OCI-LY7 (cell line): ENCODE data around the gene SRPRB. TPM values are rescaled to one million over a fixed set of nuclear protein-coding genes. Genes with fewer than 3 reads are reported as not detected.

Experiments
- BruUV-seq: library from RNA; stranded (reverse); fragments of 400-500 nt; replicated peaks from 2 replicates; lab custom pipeline; 2021; lab: Mats Ljungman, UMichigan
- CTCF ChIA-PET: fragments of 300-600 bp; sonication (Branson Sonifier 250); formaldehyde crosslinking; loops from one replicate; lab custom pipeline; 2022; ENCODE audit warnings: antibody characterized with exemption; ENCODE audit not compliant: unreplicated experiment; lab: Charles Lee
- POLR2A ChIA-PET: fragments of 300-600 bp; sonication (Branson Sonifier 250); formaldehyde crosslinking; loops from one replicate; lab custom pipeline; 2022; ENCODE audit warnings: antibody characterized with exemption; lab: Charles Lee
- DNase-seq: peaks from one replicate; pipeline ENCODE4 v3.0.0-alpha.2; 2015; ENCODE audit warnings: low spot score
- H2AFZ ChIP-seq: fragments of 200-600 bp; sonication (generic), shearing (Covaris generic); 2 replicates; pipeline ENCODE4 v1.6.1; 2014; ENCODE audit warnings: mild to moderate bottlenecking, antibody characterized with exemption, low read length, moderate library complexity
- H3K27ac ChIP-seq: fragments of 200-600 bp; sonication (generic); 2 replicates; pipeline ENCODE4 v1.5.1; 2014; ENCODE audit warnings: mixed run types, low read depth, mild to moderate bottlenecking, moderate library complexity, low read length, inconsistent platforms; ENCODE audit not compliant: poor library complexity, severe bottlenecking
- H3K36me3 ChIP-seq: fragments of 200-600 bp; sonication (generic); 2 replicates; pipeline ENCODE4 v1.6.1; 2014; ENCODE audit warnings: mild to moderate bottlenecking, antibody characterized with exemption, low read length, moderate library complexity, mixed read lengths; ENCODE audit not compliant: insufficient read depth
- H3K4me1 ChIP-seq: fragments of 200-600 bp; sonication (generic); 2 replicates; pipeline ENCODE4 v1.5.1; 2014; ENCODE audit warnings: mild to moderate bottlenecking, low read length; ENCODE audit not compliant: insufficient read depth, poor library complexity, severe bottlenecking
- H3K4me2 ChIP-seq: fragments of 200-600 bp; sonication (generic); 2 replicates; pipeline ENCODE4 v1.6.1; 2014; ENCODE audit warnings: mild to moderate bottlenecking, low read length
- H3K4me3 ChIP-seq: fragments of 200-600 bp; sonication (generic); 2 replicates; pipeline ENCODE4 v1.5.1; 2014; ENCODE audit warnings: mild to moderate bottlenecking, low read depth, low read length; ENCODE audit not compliant: poor library complexity, severe bottlenecking
- H3K79me2 ChIP-seq: fragments of 200-600 bp; sonication (generic); 2 replicates; pipeline ENCODE4 v1.6.1; 2016; ENCODE audit warnings: low read depth, mild to moderate bottlenecking, low read length, moderate library complexity, mixed read lengths; ENCODE audit not compliant: insufficient read depth
- H3K9me2 ChIP-seq: fragments of 200-600 bp; sonication (generic); 2 replicates; pipeline ENCODE4 v1.6.1; 2016; ENCODE audit warnings: mild to moderate bottlenecking, low read length, mixed read lengths; ENCODE audit not compliant: insufficient read depth
- H3K9me3 ChIP-seq: fragments of 200-600 bp; sonication (generic); 2 replicates; pipeline ENCODE4 v1.6.1; 2014; ENCODE audit warnings: mild to moderate bottlenecking, mixed run types, low read length, mixed read lengths
- H4K20me1 ChIP-seq: fragments of 200-600 bp; sonication (generic); 2 replicates; pipeline ENCODE4 v1.6.1; 2014; ENCODE audit warnings: mild to moderate bottlenecking, antibody characterized with exemption, low read length, moderate library complexity, mixed read lengths; ENCODE audit not compliant: insufficient read depth
- CTCF ChIP-seq: fragments of 200-600 bp; sonication (generic); conservative IDR thresholded peaks from 2 replicates; pipeline ENCODE4 v1.5.1; 2014; ENCODE audit warnings: mild to moderate bottlenecking, antibody characterized with exemption, low read length, moderate library complexity, mixed read lengths
- EZH2phosphoT487 ChIP-seq: fragments of 200-600 bp; sonication (generic); IDR thresholded peaks from 2 replicates; pipeline ENCODE4 v1.6.1; 2018; ENCODE audit warnings: low read depth, borderline replicate concordance, mild to moderate bottlenecking, mixed run types, antibody characterized with exemption, low read length, moderate library complexity, mixed read lengths
- intact Hi-C: fragments of 100-400 bp; cut with micrococcal nuclease; formaldehyde crosslinking; loops from one replicate; pipeline ENCODE4 v1.10.0; 2022; ENCODE audit not compliant: unreplicated experiment
- total RNA-seq, 2 experiments: library from RNA; depleted of rRNA in 1 of 2; stranded (reverse); fragments of >200 nt in 1 of 2; shearing (Covaris generic) in 1 of 2; gene quantifications; 2 replicates each; pipeline ENCODE4 v1.2.3, GENCODE V29; 2014 to 2022

The SRPRB gene
- total RNA-seq, 2 experiments from 2014 or later, result 39.4 to 54.1 TPM

GRCh38 chr3:133833880-133834620 is 28.4 kb downstream of the SRPRB start:
- no TSS peak for BruUV-seq
- Histone ChIP-seq H3K4me1 (no peaks in the 10 kb centered on the region), H3K4me3 (no peak overlapping the region), H3K36me3 (no peaks in the 10 kb centered on the region), H3K4me2 (no peak overlapping the region), H2AFZ (no peak overlapping the region), H3K9me2 (no peaks in the 10 kb centered on the region), H4K20me1 (no peaks in the 10 kb centered on the region), H3K79me2 (no peaks in the 10 kb centered on the region), H3K27ac (no peak overlapping the region), H3K9me3 (no peaks in the 10 kb centered on the region)
- DNase-seq, result no peak
- TF ChIP-seq EZH2phosphoT487, result no peak
- ChIA-PET POLR2A (no interaction called here), CTCF (interaction anchor here (0.6 kb wide), 1 partner anchor 16 kb away, joined by 4 read pairs; no protein-coding TSS in a partner anchor)
- intact Hi-C loops, result no loop called here

- ChIA-PET CTCF (no interaction called here), POLR2A (no interaction called here)
- Histone ChIP-seq H3K9me2 (no peaks in the 10 kb centered on the region), H4K20me1 (no peaks in the 10 kb centered on the region), H3K27ac (no peak overlapping the region), H3K4me1 (no peaks in the 10 kb centered on the region), H2AFZ (no peak overlapping the region), H3K9me3 (no peaks in the 10 kb centered on the region), H3K79me2 (no peaks in the 10 kb centered on the region), H3K4me3 (no peak overlapping the region), H3K36me3 (no peaks in the 10 kb centered on the region), H3K4me2 (no peak overlapping the region)
- TF ChIP-seq CTCF (no peak), EZH2phosphoT487 (no peak)
- intact Hi-C loops, result no loop called here
- BruUV-seq, result no TSS peak
- DNase-seq, result no peak
Observed at GRCh38 chr3:133834621-133835417, 29.2 kb downstream of the SRPRB start.

GRCh38 chr3:133835418-133835743 is 29.8 kb downstream of the SRPRB start:
- Histone ChIP-seq H2AFZ (no peak overlapping the region), H3K27ac (no peak overlapping the region), H3K4me2 (no peak overlapping the region), H3K9me2 (no peaks in the 10 kb centered on the region), H3K79me2 (no peaks in the 10 kb centered on the region), H4K20me1 (no peaks in the 10 kb centered on the region), H3K36me3 (no peaks in the 10 kb centered on the region), H3K9me3 (no peaks in the 10 kb centered on the region), H3K4me3 (no peak overlapping the region), H3K4me1 (no peaks in the 10 kb centered on the region)
- intact Hi-C loops, result no loop called here
- DNase-seq, result no peak
- ChIA-PET CTCF (no interaction called here), POLR2A (no interaction called here)
- TF ChIP-seq CTCF (no peak), EZH2phosphoT487 (no peak)
- BruUV-seq, result no TSS peak
